Nephron (organoid): Measurements from ENCODE around the gene RALGPS1.

Experiments
- H3K27ac Mint-ChIP-seq, 3 experiments: 2 replicates each; pipeline ENCODE4 v1.8.0; 2020; ENCODE audit warnings: mixed read lengths in 3 of 3, mild to moderate bottlenecking in 2 of 3, moderate library complexity in 1 of 3
- H3K27me3 Mint-ChIP-seq: 2 replicates; pipeline ENCODE4 v1.8.0; 2021; ENCODE audit warnings: low read depth, mild to moderate bottlenecking, moderate library complexity, mixed read lengths
- H3K36me3 Mint-ChIP-seq: 2 replicates; pipeline ENCODE4 v1.8.0; 2020; ENCODE audit warnings: low read depth, mixed read lengths
- H3K4me1 Mint-ChIP-seq: 2 replicates; pipeline ENCODE4 v1.8.0; 2020; ENCODE audit warnings: mixed read lengths
- H3K4me3 Mint-ChIP-seq, 3 experiments: 2 replicates each; pipeline ENCODE4 v1.8.0; 2020; ENCODE audit warnings: mild to moderate bottlenecking in 3 of 3, mixed read lengths in 3 of 3, moderate library complexity in 2 of 3
- H3K9me3 Mint-ChIP-seq: 2 replicates; pipeline ENCODE4 v1.8.0; 2020; ENCODE audit warnings: mixed read lengths
- CTCF ChIP-seq, 3 experiments: fragments of 200-600 bp; sonication (generic); IDR thresholded peaks; one replicate each; pipeline ENCODE4 v1.5.0; 2021; ENCODE audit warnings: antibody characterized with exemption in 3 of 3; ENCODE audit not compliant: unreplicated experiment in 3 of 3

The RALGPS1 gene

GRCh38 chr9:127136880-127137639 is 222.5 kb downstream of the RALGPS1 start:
- H3K27me3 Mint-ChIP-seq: peaks cover 4% of the 10 kb centered on the region
- no peak for TF ChIP-seq CTCF (IDR thresholded peaks at IDR 0.05; ENCODE audit: unreplicated experiment in 3 of 3)
- H3K27ac Mint-ChIP-seq: no peak overlapping the region
- H3K4me3 Mint-ChIP-seq: no peak overlapping the region
- H3K9me3 Mint-ChIP-seq: no peaks in the 10 kb centered on the region
- H3K36me3 Mint-ChIP-seq: no peaks in the 10 kb centered on the region
- peaks cover 65% of the 10 kb centered on the region for H3K4me1 Mint-ChIP-seq

- no peak overlapping the region for H3K27ac Mint-ChIP-seq
- H3K4me1 Mint-ChIP-seq: peaks cover 58% of the 10 kb centered on the region
- no peak overlapping the region for H3K4me3 Mint-ChIP-seq
- no peaks in the 10 kb centered on the region for H3K9me3 Mint-ChIP-seq
- H3K27me3 Mint-ChIP-seq: peaks cover 4% of the 10 kb centered on the region
- no peaks in the 10 kb centered on the region for H3K36me3 Mint-ChIP-seq
- TF ChIP-seq CTCF (IDR thresholded peaks at IDR 0.05; ENCODE audit: unreplicated experiment in 3 of 3): no peak
Observed at GRCh38 chr9:127137640-127138360, 223.2 kb downstream of the RALGPS1 start.

- TF ChIP-seq CTCF (IDR thresholded peaks at IDR 0.05; ENCODE audit: unreplicated experiment in 3 of 3): no peak
Observed at GRCh38 chr9:127138444-127138843, 223.9 kb downstream of the RALGPS1 start.

GRCh38 chr9:127139071-127139731 is 224.6 kb downstream of the RALGPS1 start:
- Mint-ChIP-seq H3K27ac (no peak overlapping the region), H3K4me3 (no peak overlapping the region), H3K36me3 (no peaks in the 10 kb centered on the region), H3K27me3 (peaks cover 4% of the 10 kb centered on the region), H3K9me3 (no peaks in the 10 kb centered on the region), H3K4me1 (peaks cover 54% of the 10 kb centered on the region)
- no peak for TF ChIP-seq CTCF (IDR thresholded peaks at IDR 0.05; ENCODE audit: unreplicated experiment in 3 of 3)

More at GRCh38 chr9:127138444-127138843, 223.9 kb downstream of the RALGPS1 start:
- no peak overlapping the region for H3K27ac Mint-ChIP-seq
- no peaks in the 10 kb centered on the region for H3K9me3 Mint-ChIP-seq
- H3K4me1 Mint-ChIP-seq: peaks cover 60% of the 10 kb centered on the region
- H3K36me3 Mint-ChIP-seq: no peaks in the 10 kb centered on the region
- H3K27me3 Mint-ChIP-seq: peaks cover 4% of the 10 kb centered on the region
- H3K4me3 Mint-ChIP-seq: no peak overlapping the region

- H3K27ac Mint-ChIP-seq: no peak overlapping the region
- no peak for TF ChIP-seq CTCF (IDR thresholded peaks at IDR 0.05; ENCODE audit: unreplicated experiment in 3 of 3)
- H3K9me3 Mint-ChIP-seq: no peaks in the 10 kb centered on the region
- H3K4me3 Mint-ChIP-seq: no peak overlapping the region
- H3K36me3 Mint-ChIP-seq: no peaks in the 10 kb centered on the region
- H3K27me3 Mint-ChIP-seq: peaks cover 4% of the 10 kb centered on the region
- H3K4me1 Mint-ChIP-seq: peaks cover 48% of the 10 kb centered on the region
Observed at GRCh38 chr9:127139775-127140174, 225.2 kb downstream of the RALGPS1 start.
